Keratinocyte (primary cell): ENCODE data around the gene METTL2B. TPM values are rescaled to one million over a fixed set of nuclear protein-coding genes. Genes with fewer than 3 reads are reported as not detected.
"Not testable (repeated sequence)": the region's sequence is repeated elsewhere in the genome, so short reads cannot be mapped to it uniquely, and the experiment has no call there.

Source experiments
- DNase-seq: peaks from one replicate; pipeline ENCODE4 v3.0.0-alpha.2; 2011; ENCODE audit warnings: low read depth, missing footprints, low spot score
- FAIRE-seq: peaks from 2 replicates; lab custom pipeline; 2011; peaks lifted over from hg19 to GRCh38; lab: Jason Lieb, UNC
- H2AFZ ChIP-seq: 2 replicates; pipeline ENCODE4 v1.6.0; 2012; ENCODE audit warnings: low read length, control low read depth, inconsistent platforms; ENCODE audit not compliant: control insufficient read depth
- H3K27ac ChIP-seq: 2 replicates; pipeline ENCODE4 v1.5.1; 2011; ENCODE audit warnings: low read length; ENCODE audit not compliant: control insufficient read depth, insufficient read depth
- H3K27me3 ChIP-seq: 3 replicates; pipeline ENCODE4 v1.6.0; 2011; ENCODE audit warnings: low read length; ENCODE audit not compliant: control insufficient read depth, insufficient read depth; ENCODE audit errors: extremely low read depth
- H3K36me3 ChIP-seq, 2 experiments: 2 replicates in 1 of 2; 3 replicates in 1 of 2; pipeline ENCODE4 v1.5.1; 2011; ENCODE audit warnings: low read length in 2 of 2, mild to moderate bottlenecking in 1 of 2; ENCODE audit not compliant: control insufficient read depth in 2 of 2, insufficient read depth in 2 of 2; ENCODE audit errors: extremely low read depth in 1 of 2
- H3K4me1 ChIP-seq: 3 replicates; pipeline ENCODE4 v1.5.1; 2011; ENCODE audit warnings: low read length; ENCODE audit not compliant: control insufficient read depth, insufficient read depth; ENCODE audit errors: extremely low read depth
- H3K4me2 ChIP-seq: 3 replicates; pipeline ENCODE4 v1.6.0; 2011; ENCODE audit warnings: low read depth, low read length; ENCODE audit not compliant: control insufficient read depth, insufficient read depth; ENCODE audit errors: extremely low read depth
- H3K4me3 ChIP-seq, 3 experiments: fragments of 200-600 bp in 1 of 3; sonication (generic) in 1 of 3; 2 replicates in 2 of 3; 3 replicates in 1 of 3; pipeline ENCODE4 v1.5.1; 2011 to 2016; ENCODE audit warnings: low read length in 3 of 3, mild to moderate bottlenecking in 3 of 3, control low read depth in 2 of 3, inconsistent platforms in 1 of 3, low read depth in 1 of 3, mixed read lengths in 1 of 3, mixed run types in 1 of 3, moderate library complexity in 1 of 3; ENCODE audit not compliant: control insufficient read depth in 2 of 3, insufficient read depth in 2 of 3; ENCODE audit errors: extremely low read depth in 1 of 3
- H3K79me2 ChIP-seq: 2 replicates; pipeline ENCODE4 v1.6.0; 2012; ENCODE audit warnings: low read length; ENCODE audit not compliant: control insufficient read depth, insufficient read depth
- H3K9ac ChIP-seq: 3 replicates; pipeline ENCODE4 v1.6.0; 2011; ENCODE audit warnings: low read length; ENCODE audit not compliant: control insufficient read depth, insufficient read depth; ENCODE audit errors: extremely low read depth
- H3K9me1 ChIP-seq: 3 replicates; pipeline ENCODE4 v1.6.0; 2011; ENCODE audit warnings: low read length; ENCODE audit not compliant: control insufficient read depth, insufficient read depth; ENCODE audit errors: extremely low read depth
- H3K9me3 ChIP-seq: 2 replicates; pipeline ENCODE4 v1.5.1; 2012; ENCODE audit warnings: low read depth, low read length; ENCODE audit not compliant: control insufficient read depth
- H4K20me1 ChIP-seq: 3 replicates; pipeline ENCODE4 v1.6.0; 2011; ENCODE audit warnings: low read length; ENCODE audit not compliant: control insufficient read depth, insufficient read depth; ENCODE audit errors: extremely low read depth
- EZH2 ChIP-seq: IDR thresholded peaks from one replicate; pipeline ENCODE4 v1.6.1; 2012; ENCODE audit warnings: inconsistent platforms, mild to moderate bottlenecking, low read length, moderate library complexity
- dilution Hi-C: fragments of 300-500 bp; cut with MboI; formaldehyde crosslinking; loops from one replicate; pipeline ENCODE4 v1.7.0; 2020; ENCODE audit warnings: low sequenced_read_pairs; ENCODE audit not compliant: extremely low pct_ligation_motif_present
- polyA plus RNA-seq, 5 experiments: library from polyadenylated mRNA; depleted of rRNA in 3 of 5; stranded (reverse) in 3 of 5; stranded (forward) in 1 of 5; unstranded in 1 of 5; fragments of >200 nt; gene quantifications; 1 replicate in 1 of 5; 2 replicates in 3 of 5; 3 replicates in 1 of 5; pipeline versions ENCODE4 v1.2.1 to v1.2.3, GENCODE V29; 2011 to 2012; ENCODE audit warnings: missing spikeins in 2 of 5, low read depth in 1 of 5, low replicate concordance in 1 of 5
- small RNA-seq, 3 experiments: library from RNA; depleted of rRNA; stranded (forward); fragments of <200 nt; gene quantifications; one replicate each; pipeline ENCODE3, GENCODE V24; 2012; ENCODE audit warnings: low read depth in 3 of 3, low replicate concordance in 1 of 3; ENCODE audit not compliant: insufficient read length in 3 of 3
- TF ChIP-seq, protein P1 (sequence below), 3 experiments: IDR thresholded peaks in 1 of 3; conservative IDR thresholded peaks in 1 of 3; optimal IDR thresholded peaks in 1 of 3; 2 replicates in 2 of 3; 3 replicates in 1 of 3; pipeline versions ENCODE3 to v1.5.1; 2011; ENCODE audit warnings: low read length in 3 of 3, mild to moderate bottlenecking in 3 of 3, moderate library complexity in 2 of 3, control low read depth in 1 of 3, inconsistent platforms in 1 of 3; ENCODE audit not compliant: insufficient read depth in 2 of 3; ENCODE audit errors: extremely low read depth in 1 of 3

The METTL2B gene
- polyA plus RNA-seq, 1 donor (not counting 4 experiments of a cell fraction or from before 2014, with no cell fraction given): 30.7 TPM

DNA sequence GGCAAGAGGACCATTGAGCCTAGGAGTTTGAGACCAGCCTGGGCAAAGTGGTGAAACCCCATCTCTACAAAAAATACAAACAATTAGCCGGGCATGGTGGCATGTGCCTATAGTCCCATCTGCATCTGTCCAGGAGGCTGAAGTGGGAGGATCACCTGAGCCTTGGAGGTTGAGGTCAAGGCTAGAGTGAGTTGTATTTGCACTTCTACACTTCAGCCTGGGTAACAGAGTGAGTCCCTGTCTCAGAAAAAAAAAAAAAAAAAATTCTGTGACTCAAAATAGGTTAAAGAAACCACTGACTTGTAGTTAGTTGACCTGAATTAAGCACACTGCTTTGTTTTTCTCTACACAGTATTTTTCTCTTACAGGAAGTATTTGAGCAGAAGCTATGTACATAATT lies 74.4 kb downstream of the METTL2B start:
- H3K4me3 ChIP-seq: no peak overlapping the region
- no peak overlapping the region for H2AFZ ChIP-seq
- no peak for TF ChIP-seq EZH2
- TF ChIP-seq, protein P1, sequence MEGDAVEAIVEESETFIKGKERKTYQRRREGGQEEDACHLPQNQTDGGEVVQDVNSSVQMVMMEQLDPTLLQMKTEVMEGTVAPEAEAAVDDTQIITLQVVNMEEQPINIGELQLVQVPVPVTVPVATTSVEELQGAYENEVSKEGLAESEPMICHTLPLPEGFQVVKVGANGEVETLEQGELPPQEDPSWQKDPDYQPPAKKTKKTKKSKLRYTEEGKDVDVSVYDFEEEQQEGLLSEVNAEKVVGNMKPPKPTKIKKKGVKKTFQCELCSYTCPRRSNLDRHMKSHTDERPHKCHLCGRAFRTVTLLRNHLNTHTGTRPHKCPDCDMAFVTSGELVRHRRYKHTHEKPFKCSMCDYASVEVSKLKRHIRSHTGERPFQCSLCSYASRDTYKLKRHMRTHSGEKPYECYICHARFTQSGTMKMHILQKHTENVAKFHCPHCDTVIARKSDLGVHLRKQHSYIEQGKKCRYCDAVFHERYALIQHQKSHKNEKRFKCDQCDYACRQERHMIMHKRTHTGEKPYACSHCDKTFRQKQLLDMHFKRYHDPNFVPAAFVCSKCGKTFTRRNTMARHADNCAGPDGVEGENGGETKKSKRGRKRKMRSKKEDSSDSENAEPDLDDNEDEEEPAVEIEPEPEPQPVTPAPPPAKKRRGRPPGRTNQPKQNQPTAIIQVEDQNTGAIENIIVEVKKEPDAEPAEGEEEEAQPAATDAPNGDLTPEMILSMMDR (optimal IDR thresholded peaks at IDR 0.05 in 1 of 3, IDR thresholded peaks at IDR 0.05 in 1 of 3, conservative IDR thresholded peaks at IDR 0.05 in 1 of 3; ENCODE audit: extremely low read depth in 1 of 3, insufficient read depth in 2 of 3, low read length in 3 of 3): no peak
- H3K9me1 ChIP-seq: no peaks in the 10 kb centered on the region
- H3K9ac ChIP-seq: no peak overlapping the region
- no peak for FAIRE-seq
- H3K27ac ChIP-seq: no peak overlapping the region
- DNase-seq: no peak
- no peaks in the 10 kb centered on the region for H3K27me3 ChIP-seq
- H3K79me2 ChIP-seq: peaks cover 45% of the 10 kb centered on the region
- no peaks in the 10 kb centered on the region for H3K9me3 ChIP-seq
- dilution Hi-C loops: no loop called here
- peaks cover 2 to 5% of the 10 kb centered on the region in 2 experiments for H3K36me3 ChIP-seq
- H4K20me1 ChIP-seq: no peaks in the 10 kb centered on the region
- H3K4me1 ChIP-seq: no peaks in the 10 kb centered on the region
- H3K4me2 ChIP-seq: no peak overlapping the region

- DNase-seq, H3K9me3 ChIP-seq, H3K36me3 ChIP-seq, H3K4me2 ChIP-seq, H3K4me3 ChIP-seq, H4K20me1 ChIP-seq, H3K9ac ChIP-seq, H3K27me3 ChIP-seq, dilution Hi-C loops, H3K4me1 ChIP-seq, FAIRE-seq, H3K9me1 ChIP-seq, H2AFZ ChIP-seq, H3K27ac ChIP-seq: not testable (repeated sequence)
- peaks cover 33% of the 10 kb centered on the region for H3K79me2 ChIP-seq
Observed at GRCh38 chr7:128554394-128554793, 77.8 kb downstream of the METTL2B start.

Small RNA genes within 50 kb of the gene (small RNA-seq; reads per million reads assigned to genes)
- gene AC010655.1: 0 reads per million in 3 experiments
- 0 reads per million in 3 experiments for gene AC010655.2
- gene RF00017: 0 reads per million in 3 experiments
- gene RNU7-54P: 0 reads per million in 3 experiments

Other genes with a start within 250 kb of the METTL2B start
- 0.10 to 0.50 TPM in 2 of 3 replicates, not detected in the other for gene LEP, start 235.5 kb upstream of the METTL2B start, polyA plus RNA-seq
- 16.7 to 36.4 TPM (median 30.4 TPM) in 3 replicates for gene RBM28, start 132.8 kb upstream of the METTL2B start, polyA plus RNA-seq
- 0.12 to 0.23 TPM (median 0.12 TPM) in 3 replicates for gene PRRT4, start 115.1 kb upstream of the METTL2B start, polyA plus RNA-seq
- gene IMPDH1, start 66.8 kb upstream of the METTL2B start, polyA plus RNA-seq: 50.0 to 62.5 TPM (median 56.2 TPM) in 3 replicates
- 12.8 to 41.6 TPM (median 17.9 TPM) in 3 replicates for gene HILPDA, start 20.9 kb upstream of the METTL2B start, polyA plus RNA-seq
- 0.69 to 1.1 TPM (median 0.87 TPM) in 3 replicates for gene GARIN1A, start 195.5 kb downstream of the METTL2B start, polyA plus RNA-seq